Upper lobe of left lung (tissue), 6 donors: ENCODE results near the gene UGT1A10. TPM values are rescaled to one million over a fixed set of nuclear protein-coding genes. Genes with fewer than 3 reads are reported as not detected.

Experiments used
- ATAC-seq, 2 donors: fragments of 200-7000 bp; cut with Tn5 transposase; one replicate each; pipeline ENCODE4 v1.9.1; 2022; ENCODE audit warnings: mild to moderate bottlenecking in 2 of 2, moderate library complexity in 2 of 2; ENCODE audit not compliant: low FRiP score in 2 of 2
- DNase-seq, 2 donors: peaks; one replicate each; pipeline ENCODE4 v3.0.0-alpha.2; 2019 to 2020
- H3K27ac ChIP-seq, 4 donors: fragments of 200-600 bp; sonication (generic); one replicate each; pipeline ENCODE4 v1.5.1; 2016 to 2019
- H3K27me3 ChIP-seq, 4 donors: fragments of 200-600 bp; sonication (generic); one replicate each; pipeline ENCODE4 v1.5.1; 2017 to 2019
- H3K36me3 ChIP-seq, 4 donors: fragments of 200-600 bp; sonication (generic); one replicate each; pipeline ENCODE4 v1.5.1; 2016 to 2019
- H3K4me1 ChIP-seq, 4 donors: fragments of 200-600 bp; sonication (generic); one replicate each; pipeline ENCODE4 v1.5.1; 2018 to 2019
- H3K4me3 ChIP-seq, 4 donors: fragments of 200-600 bp; sonication (generic); one replicate each; pipeline ENCODE4 v1.5.1; 2017 to 2019; ENCODE audit warnings: mild to moderate bottlenecking in 2 of 4, moderate library complexity in 1 of 4
- H3K9me3 ChIP-seq, 4 donors: fragments of 200-600 bp; sonication (generic); one replicate each; pipeline ENCODE4 v1.5.1; 2018 to 2019
- EP300 ChIP-seq, 4 donors: sonication (generic); formaldehyde crosslinking; IDR thresholded peaks; one replicate each; pipeline ENCODE4 v1.5.1; 2017; ENCODE audit warnings: antibody characterized with exemption in 4 of 4, control low read depth in 2 of 4
- POLR2A ChIP-seq, 4 donors: fragments of 450-650 bp; IDR thresholded peaks; one replicate each; pipeline ENCODE4 v1.5.1; 2016 to 2017; ENCODE audit warnings: antibody characterized with exemption in 4 of 4, mild to moderate bottlenecking in 2 of 4
- POLR2AphosphoS5 ChIP-seq, 2 donors: sonication (generic); formaldehyde crosslinking; IDR thresholded peaks; one replicate each; pipeline ENCODE4 v1.5.1; 2017; ENCODE audit warnings: antibody characterized with exemption in 2 of 2
- whole genome bisulfite sequencing, 2 donors: methylation state at CpG; one replicate each; pipeline ENCODE4 v1.1.5; 2017 to 2018; 5-methylcytosine and 5-hydroxymethylcytosine counted together
- total RNA-seq, 6 donors: library from RNA; depleted of rRNA in 4 of 6; stranded (reverse); fragments of >200 nt in 4 of 6; gene quantifications; one replicate each; pipeline versions ENCODE4 v1.1.0 to v1.2.1, GENCODE V29; 2016 to 2021
- TF ChIP-seq, protein P1 (sequence below), 6 experiments: fragments of 450-650 bp in 4 of 6; fragments of 200-600 bp in 2 of 6; sonication (generic) in 2 of 6; IDR thresholded peaks; one replicate each; pipeline ENCODE4 v1.5.1; 2016 to 2019; ENCODE audit warnings: antibody characterized with exemption in 6 of 6
- donor health status: DM: no; HTN: no; CAD: no; lungs with moderate emphysema.
- donor health status: DM: no; HTN: yes; CAD: no; lungs with severe emphysema.

Gene UGT1A10
- total RNA-seq, 6 donors from 2014 or later, result not detected

DNA sequence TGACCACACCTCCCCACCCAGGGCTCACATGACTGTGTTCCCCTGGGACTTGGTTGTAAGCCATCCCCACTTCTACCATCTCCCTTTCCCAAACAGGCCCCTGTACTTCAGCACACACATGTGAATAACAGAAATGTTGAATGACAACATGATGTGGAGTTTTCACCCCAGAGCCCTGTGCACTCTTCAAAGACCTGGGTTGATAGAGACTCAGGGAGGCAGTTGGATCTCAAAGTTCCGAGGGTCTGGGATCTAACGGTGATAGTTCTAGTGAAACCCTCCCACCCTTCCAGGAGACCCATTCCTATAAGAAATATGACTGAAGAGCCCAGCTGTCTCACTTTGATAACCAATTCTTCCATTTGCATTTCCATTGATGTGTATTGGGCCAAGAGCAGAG is 141.8 kb downstream of the UGT1A10 start, which contains the start of gene MROH2A:
MROH2A (plus strand) TSS at position 301 of the 400 bp plus-strand sequence. CDS start 1,029 bp downstream, outside the sequence.
- Histone ChIP-seq H3K4me3 (no peak within 1 kb of the TSS), H3K9me3 (no peaks in the 10 kb centered on the region), H3K27ac (no peak within 1 kb of the TSS), H3K4me1 (no peaks in the 10 kb centered on the region), H3K27me3 (no peaks in the 10 kb centered on the region), H3K36me3 (no peaks in the 10 kb centered on the region)
- DNase-seq, result no peak
- 93 to 100% methylated on average over 2 of the region's 2 CpGs for WGBS, 2 donors
- TF ChIP-seq EP300 (IDR thresholded peaks at IDR 0.05), result no peak
- ATAC-seq, result no peak

DNA sequence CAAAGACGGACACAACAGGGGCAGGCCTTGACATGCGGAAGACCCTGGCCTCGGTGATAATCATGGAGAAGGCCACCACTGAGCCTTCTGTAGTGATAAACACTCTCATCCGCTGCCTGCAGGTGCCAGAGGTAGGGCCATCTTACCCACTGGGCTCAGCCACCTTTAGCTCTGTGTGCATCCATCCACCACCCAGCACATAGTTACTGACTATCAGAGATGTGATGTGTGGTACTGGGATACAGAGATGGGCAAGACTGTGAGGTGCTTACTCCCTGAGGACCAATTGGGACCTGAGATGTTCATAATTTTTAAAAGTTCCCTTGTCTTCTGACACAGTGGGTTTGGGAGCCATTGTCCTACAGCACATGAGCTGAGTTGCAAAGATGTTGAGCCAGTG is 143.5 kb downstream of the UGT1A10 start:
- WGBS, 2 donors, result 83 to 87% methylated on average over 3 to 4 of the region's 4 CpGs
- no peaks in the 10 kb centered on the region for H3K4me1 ChIP-seq
- no peak for TF ChIP-seq POLR2A (IDR thresholded peaks at IDR 0.05)
- H3K27me3 ChIP-seq, result no peaks in the 10 kb centered on the region
- ATAC-seq (no peak), DNase-seq (no peak)
- H3K27ac ChIP-seq, result no peak overlapping the region
- H3K9me3 ChIP-seq, result no peaks in the 10 kb centered on the region
- H3K4me3 ChIP-seq, result no peak overlapping the region
- no peaks in the 10 kb centered on the region for H3K36me3 ChIP-seq

DNA sequence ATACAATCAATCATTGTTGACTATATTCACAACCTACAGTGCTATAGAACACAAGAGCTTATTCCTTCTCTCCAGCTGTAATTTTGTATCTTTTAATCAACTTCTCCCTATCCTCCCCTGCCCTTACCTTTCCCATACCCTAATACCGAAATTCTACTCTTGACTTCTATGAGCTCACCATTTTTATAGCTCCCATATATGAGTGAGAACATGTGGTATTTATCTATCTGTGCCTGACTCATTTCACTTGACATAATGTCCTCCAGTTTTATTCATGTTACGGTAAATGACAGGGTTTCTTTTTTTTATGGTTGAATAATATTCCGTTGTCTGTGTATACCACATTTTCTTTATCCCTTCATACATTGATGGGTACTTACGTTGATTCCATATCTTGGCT is 144.5 kb downstream of the UGT1A10 start:
- no peak overlapping the region for H3K4me3 ChIP-seq
- H3K36me3 ChIP-seq, result no peaks in the 10 kb centered on the region
- TF ChIP-seq POLR2AphosphoS5 (IDR thresholded peaks at IDR 0.05), result no peak
- no peak for TF ChIP-seq EP300 (IDR thresholded peaks at IDR 0.05)
- TF ChIP-seq, protein P1, sequence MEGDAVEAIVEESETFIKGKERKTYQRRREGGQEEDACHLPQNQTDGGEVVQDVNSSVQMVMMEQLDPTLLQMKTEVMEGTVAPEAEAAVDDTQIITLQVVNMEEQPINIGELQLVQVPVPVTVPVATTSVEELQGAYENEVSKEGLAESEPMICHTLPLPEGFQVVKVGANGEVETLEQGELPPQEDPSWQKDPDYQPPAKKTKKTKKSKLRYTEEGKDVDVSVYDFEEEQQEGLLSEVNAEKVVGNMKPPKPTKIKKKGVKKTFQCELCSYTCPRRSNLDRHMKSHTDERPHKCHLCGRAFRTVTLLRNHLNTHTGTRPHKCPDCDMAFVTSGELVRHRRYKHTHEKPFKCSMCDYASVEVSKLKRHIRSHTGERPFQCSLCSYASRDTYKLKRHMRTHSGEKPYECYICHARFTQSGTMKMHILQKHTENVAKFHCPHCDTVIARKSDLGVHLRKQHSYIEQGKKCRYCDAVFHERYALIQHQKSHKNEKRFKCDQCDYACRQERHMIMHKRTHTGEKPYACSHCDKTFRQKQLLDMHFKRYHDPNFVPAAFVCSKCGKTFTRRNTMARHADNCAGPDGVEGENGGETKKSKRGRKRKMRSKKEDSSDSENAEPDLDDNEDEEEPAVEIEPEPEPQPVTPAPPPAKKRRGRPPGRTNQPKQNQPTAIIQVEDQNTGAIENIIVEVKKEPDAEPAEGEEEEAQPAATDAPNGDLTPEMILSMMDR (IDR thresholded peaks at IDR 0.05), result no peak
- TF ChIP-seq POLR2A (IDR thresholded peaks at IDR 0.05), result no peak
- H3K27me3 ChIP-seq, result no peaks in the 10 kb centered on the region
- no peaks in the 10 kb centered on the region for H3K9me3 ChIP-seq
- no peaks in the 10 kb centered on the region for H3K4me1 ChIP-seq
- H3K27ac ChIP-seq, result no peak overlapping the region
- DNase-seq (no peak), ATAC-seq (no peak)
- WGBS, 2 donors, result 89 to 92% methylated on average over 4 of the region's 4 CpGs

DNA sequence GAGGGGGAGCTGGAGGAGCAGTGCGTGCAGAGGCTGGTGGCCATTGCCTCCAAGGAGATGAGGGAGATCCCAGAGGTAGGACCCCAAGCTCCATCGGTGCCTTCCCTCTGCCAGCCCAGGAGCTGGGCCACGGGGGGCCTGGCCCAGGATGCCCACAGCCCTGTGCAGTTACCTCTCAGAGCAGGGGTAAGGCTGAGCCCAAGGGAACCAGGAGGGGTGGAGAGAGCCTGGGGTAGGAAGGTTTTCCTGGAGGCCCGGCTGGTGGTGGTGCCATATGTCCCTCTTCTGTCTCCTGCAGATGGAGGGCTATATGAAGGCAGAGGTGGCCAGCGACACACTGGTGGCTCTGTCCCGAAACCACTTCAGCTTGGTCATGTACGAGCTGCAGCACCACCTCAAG is 153.3 kb downstream of the UGT1A10 start:
- TF ChIP-seq, protein P1 (IDR thresholded peaks at IDR 0.05), result no peak
- TF ChIP-seq POLR2AphosphoS5 (IDR thresholded peaks at IDR 0.05) (no peak), EP300 (IDR thresholded peaks at IDR 0.05) (no peak), POLR2A (IDR thresholded peaks at IDR 0.05) (no peak)
- no peak overlapping the region for H3K27ac ChIP-seq
- H3K4me3 ChIP-seq, result no peak overlapping the region
- DNase-seq (no peak), ATAC-seq (no peak)
- no peaks in the 10 kb centered on the region for H3K4me1 ChIP-seq
- H3K9me3 ChIP-seq, result no peaks in the 10 kb centered on the region
- H3K27me3 ChIP-seq, result no peaks in the 10 kb centered on the region
- WGBS, 2 donors, result 95 to 98% methylated on average over 5 to 7 of the region's 7 CpGs
- H3K36me3 ChIP-seq, result no peaks in the 10 kb centered on the region

DNA sequence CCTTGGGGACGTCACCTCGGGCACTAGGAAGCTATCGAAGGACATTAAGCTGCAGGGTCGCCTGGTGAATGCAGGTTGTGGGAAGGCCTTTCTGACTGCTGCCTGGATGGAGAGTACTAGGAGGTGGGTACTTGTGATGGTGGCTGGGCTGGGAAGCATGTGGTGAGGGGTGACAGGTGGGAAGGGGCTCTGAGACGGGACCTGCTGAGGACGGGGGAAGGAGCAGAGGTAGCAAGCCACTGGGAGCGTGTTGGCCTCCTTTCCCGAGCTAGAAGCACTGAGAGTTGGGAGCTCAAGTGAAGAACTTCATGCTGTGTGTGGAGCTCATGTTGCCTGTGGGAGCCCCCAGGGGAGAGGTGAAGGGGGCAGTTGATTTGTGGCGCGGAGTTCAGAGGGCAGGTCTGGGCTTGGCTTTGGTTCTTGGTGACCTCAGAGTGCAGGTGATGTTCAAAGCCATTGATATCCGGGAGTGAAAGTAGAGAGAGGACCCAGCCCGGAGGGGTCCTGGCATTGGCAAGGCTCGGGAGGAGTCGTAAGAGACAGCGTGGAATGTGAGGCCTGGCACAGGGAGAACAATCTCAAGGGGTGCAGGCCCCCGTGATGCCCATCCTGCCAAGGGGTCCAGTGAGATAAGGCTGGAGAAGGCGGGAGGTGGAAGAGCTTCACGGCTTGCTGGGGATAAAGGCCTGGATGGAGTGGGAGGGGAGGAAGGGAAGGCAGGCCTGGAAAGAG is 155.1 kb downstream of the UGT1A10 start:
- no peaks in the 10 kb centered on the region for H3K9me3 ChIP-seq
- no peak overlapping the region for H3K27ac ChIP-seq
- TF ChIP-seq, protein P1 (IDR thresholded peaks at IDR 0.05), result no peak
- TF ChIP-seq EP300 (IDR thresholded peaks at IDR 0.05) (no peak), POLR2A (IDR thresholded peaks at IDR 0.05) (no peak), POLR2AphosphoS5 (IDR thresholded peaks at IDR 0.05) (no peak)
- ATAC-seq (no peak), DNase-seq (no peak)
- H3K4me1 ChIP-seq, result no peaks in the 10 kb centered on the region
- H3K27me3 ChIP-seq, result no peaks in the 10 kb centered on the region
- 85 to 88% methylated on average over 18 of the region's 18 CpGs for WGBS, 2 donors
- H3K4me3 ChIP-seq, result no peak overlapping the region
- no peaks in the 10 kb centered on the region for H3K36me3 ChIP-seq

DNA sequence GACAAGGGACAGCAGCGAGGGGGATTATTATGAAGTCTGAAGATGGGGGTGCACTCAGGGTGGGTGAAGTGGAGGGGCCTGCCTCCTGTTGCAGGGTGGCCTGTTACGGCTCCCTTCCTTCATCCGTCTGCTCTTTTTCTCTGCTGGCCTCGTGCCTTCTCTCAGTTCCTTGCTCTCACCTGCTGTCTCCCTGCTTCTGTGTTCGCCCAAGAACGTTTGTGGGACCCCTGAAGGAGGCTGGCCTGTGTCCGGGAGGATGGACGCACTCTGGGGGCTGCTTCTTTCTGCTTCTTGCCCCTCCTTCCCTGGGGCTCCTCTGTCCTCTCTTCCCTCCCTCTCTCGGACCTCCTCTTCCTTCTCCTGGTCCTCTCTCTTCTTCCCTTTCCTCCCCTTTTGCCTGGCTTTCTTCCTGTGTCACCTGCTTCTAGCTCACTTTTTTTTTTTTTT is 155.7 kb downstream of the UGT1A10 start:
- no peak for DNase-seq
- WGBS, 2 donors, result 77 to 91% methylated on average over 9 of the region's 9 CpGs
- Histone ChIP-seq H3K4me3 (no peak overlapping the region), H3K27me3 (no peaks in the 10 kb centered on the region), H3K9me3 (no peaks in the 10 kb centered on the region), H3K27ac (no peak overlapping the region), H3K4me1 (no peaks in the 10 kb centered on the region), H3K36me3 (no peaks in the 10 kb centered on the region)
- no peak for ATAC-seq
- TF ChIP-seq EP300 (IDR thresholded peaks at IDR 0.05) (no peak), POLR2A (IDR thresholded peaks at IDR 0.05) (no peak), POLR2AphosphoS5 (IDR thresholded peaks at IDR 0.05) (no peak)
- TF ChIP-seq, protein P1 (IDR thresholded peaks at IDR 0.05), result no peak
